HG02623 (cell line): ENCODE data around the gene MLKL.
"Not testable (repeated sequence)": the region's sequence is repeated elsewhere in the genome, so short reads cannot be mapped to it uniquely, and the experiment has no call there.

Source experiments
- ATAC-seq: cut with Tn5 transposase; IDR thresholded peaks from one replicate; pipeline ENCODE4 v1.9.1; 2021; ENCODE audit warnings: moderate library complexity; ENCODE audit not compliant: unreplicated experiment

MLKL gene

DNA sequence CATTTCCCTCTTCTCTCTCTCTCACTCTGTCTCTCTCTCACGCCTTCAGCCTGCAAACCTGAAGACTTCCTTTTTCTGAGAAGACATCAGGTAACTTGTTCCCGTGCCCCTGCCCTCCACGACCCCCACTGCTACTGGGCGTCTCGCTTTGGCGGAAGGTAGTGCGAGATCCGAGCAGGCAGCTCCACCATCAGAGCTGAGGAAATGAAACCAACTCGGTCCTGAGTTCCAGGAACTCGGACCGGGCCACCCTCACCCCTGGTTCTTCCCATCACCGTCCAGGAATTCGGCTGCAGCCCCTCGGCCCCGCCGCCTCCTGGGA lies 585 bp downstream of the MLKL start:
- ATAC-seq: no peak

DNA sequence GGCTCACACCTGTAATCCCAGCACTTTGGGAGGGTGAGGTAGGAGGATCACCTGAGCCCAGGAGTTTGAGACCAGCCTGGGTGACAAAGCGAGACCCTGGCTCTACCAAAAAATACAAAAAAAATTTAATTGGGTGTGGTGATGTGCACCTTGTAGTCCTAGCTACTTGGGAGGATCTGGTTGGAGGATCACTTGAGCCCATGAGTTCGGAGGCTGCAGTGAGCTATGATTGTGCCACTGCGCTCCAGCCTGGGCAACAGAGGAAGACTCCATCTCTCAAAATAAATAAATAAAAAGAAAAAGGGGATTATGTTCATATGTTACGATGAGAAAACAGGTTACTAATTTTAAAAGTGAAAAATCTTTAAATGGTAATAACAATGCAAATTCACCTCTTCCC lies 996 bp downstream of the MLKL start:
- ATAC-seq: no peak

DNA sequence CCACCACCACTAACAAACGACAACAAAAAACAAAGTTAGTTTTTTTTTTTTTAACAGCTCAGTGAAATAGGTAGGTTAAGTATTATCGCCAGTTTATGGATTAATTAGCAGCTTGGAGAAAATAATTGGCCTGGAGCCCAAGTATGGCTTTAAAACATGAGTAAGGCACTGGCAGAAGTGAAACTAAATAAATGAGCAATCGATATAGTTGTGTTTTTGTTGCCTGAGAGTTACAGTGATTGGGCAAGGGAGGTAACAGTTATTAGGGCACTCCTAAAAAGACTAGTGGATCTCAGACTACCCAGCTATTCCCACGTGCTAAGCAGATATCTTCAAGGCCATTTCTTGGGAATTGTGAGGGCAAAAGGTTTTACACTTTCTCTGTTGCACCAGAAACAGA lies 2.4 kb downstream of the MLKL start:
- ATAC-seq: no peak

DNA sequence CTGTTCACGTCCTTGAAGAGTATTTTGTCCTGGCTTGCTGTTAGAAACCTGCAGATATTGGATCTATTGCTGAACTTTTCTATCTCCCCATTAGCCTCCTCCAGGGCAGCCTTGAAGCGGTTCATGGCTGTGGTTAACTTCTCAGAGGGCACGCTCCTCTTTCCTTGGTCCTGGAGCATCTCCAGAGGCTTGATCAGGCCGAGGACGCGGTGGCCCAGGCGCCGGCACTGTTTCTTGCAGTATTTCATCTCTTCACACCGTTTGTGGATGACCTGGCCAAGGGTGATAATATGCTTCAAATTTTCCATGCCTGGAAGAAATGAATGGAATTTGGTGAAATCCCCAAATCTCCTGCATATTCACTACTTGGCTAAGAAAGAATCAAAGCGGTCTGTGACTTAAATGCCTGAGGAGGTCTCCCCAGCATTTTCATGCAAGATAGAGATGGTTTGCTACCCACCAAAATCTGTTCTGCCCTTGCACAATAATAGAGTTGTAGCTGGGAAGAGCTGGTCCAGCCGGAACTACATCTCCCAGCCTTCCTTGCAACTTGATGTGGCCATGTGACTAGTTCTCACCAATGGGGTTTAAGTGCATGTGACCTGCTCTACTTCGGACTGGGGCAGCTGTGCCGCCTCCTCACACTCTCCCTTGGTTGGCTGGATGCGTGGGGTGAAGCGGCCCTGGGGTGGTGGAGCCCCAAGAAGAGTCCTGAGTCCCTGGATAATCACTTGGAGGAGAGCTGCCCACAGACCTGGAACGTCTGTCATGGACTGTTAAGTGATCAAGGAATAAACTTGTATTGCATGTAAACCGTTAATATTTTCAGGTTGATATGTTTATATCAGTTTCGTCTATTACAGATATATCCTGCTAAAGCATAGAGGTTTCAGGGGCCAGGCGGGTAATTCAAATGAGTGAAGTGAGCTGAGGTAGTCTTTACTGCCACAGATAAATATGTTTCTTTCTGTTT lies 4.9 kb downstream of the MLKL start:
- ATAC-seq: peak; percentile 82

DNA sequence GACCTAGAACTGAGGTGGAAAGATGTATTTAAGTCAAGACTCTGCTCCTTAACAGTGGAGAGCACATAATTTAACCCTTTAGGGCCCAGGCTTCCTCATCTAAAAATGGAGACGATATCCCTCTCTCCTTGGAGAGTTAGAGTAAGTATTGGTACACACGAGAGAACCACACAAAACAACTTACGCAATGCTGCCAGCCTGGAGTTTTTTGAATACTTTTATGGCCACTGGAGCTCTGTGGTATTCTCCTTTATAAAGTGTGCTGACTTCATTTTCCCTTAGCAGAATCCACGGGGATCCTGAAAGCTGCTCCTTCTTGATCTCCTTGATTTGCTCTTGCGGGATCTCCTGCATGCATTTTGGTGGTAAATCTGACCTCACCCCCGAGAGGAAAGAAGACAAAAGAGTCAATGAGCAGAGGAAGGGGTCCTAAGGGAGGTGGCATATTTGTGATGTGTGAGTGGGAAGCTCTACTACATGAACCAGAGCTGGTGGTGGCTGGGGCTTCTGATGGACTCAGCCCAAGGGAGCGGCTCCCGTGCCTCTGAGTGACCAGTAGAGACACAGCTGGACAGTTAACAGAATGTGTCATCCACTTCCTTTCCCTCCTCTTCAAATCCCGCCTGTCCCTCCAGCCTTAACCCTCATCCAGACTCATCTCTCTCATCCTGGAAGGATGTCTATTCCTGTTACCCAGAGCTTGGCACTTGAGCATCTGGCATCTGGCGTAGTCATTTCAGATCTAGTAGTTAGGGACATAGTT lies 9.4 kb downstream of the MLKL start:
- ATAC-seq: no peak

DNA sequence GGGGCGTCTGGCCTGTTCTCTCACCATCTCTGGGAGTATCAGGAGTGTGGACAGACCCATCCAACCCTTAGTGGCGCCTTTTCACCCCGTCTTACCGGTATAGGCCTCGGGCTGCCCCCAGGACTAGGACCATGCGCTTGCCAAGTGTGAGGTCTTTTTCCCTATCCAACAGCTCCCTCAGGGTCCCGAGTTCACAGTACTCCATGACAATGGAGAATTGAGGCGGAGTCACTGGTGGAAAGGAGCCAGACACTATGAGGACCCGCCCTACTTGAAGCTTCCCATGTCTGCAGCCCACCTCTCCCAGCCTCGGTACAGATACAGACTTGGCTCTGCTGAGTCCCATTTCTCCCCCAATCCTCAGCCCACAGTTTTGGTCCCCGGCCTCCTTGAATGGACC lies 18.1 kb downstream of the MLKL start:
- no peak for ATAC-seq

DNA sequence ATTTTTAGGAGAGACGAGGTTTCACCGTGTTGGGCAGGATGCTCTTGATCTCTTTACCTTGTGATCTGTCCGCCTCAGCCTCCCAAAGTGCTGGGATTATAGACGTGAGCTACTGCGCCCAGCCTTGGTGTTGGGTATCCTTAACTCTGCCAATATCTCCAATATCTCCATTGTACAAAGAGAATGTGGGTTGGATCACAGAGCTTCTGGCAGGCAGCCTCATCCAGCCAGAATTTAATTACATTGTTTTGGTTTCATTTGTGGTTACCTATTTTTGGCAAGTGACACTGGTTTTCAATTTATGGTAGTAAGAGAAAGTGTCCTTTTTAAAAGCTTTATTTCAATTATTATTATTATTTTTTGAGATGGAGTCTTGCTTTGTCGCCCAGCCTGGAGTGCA lies 20.0 kb downstream of the MLKL start:
- no peak for ATAC-seq

DNA sequence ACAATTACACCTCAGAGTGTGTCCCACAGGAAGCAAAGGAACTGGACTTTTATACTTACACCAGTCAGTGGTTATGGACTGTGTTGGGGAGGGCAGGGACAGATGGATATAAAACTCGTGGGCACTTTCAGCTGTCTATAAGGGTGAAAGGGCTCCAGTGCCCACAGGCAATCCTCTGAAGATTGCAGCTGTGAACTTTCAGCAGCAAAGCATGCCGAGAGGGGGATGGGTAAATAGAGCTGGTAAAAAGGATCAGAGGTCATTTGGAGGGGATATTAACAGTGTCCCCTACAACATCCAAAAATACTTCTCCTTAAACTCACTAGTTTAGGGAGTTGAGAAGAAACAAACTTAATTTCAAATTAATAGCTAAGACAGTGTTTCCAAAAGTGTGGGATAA lies 20.7 kb downstream of the MLKL start:
- ATAC-seq: no peak

DNA sequence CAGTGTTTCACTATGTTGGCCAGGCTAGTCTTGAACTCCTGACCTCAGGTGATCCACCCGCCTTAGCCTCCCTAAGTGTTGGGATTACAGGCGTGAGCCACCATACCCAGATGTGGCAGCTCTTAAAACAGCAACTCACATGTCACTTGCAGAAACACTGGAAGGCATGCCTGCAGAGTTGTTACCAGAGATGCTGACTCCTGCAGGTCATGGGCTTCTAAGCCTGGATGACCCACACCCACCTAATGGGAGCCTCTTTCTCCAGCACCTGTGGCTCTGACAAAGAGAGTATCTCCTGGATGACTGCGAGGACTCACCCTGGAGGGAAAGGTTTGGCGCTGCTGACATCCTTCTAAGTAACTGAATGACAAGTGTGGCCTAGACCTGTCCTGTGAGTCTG lies 22.8 kb downstream of the MLKL start:
- no peak for ATAC-seq

DNA sequence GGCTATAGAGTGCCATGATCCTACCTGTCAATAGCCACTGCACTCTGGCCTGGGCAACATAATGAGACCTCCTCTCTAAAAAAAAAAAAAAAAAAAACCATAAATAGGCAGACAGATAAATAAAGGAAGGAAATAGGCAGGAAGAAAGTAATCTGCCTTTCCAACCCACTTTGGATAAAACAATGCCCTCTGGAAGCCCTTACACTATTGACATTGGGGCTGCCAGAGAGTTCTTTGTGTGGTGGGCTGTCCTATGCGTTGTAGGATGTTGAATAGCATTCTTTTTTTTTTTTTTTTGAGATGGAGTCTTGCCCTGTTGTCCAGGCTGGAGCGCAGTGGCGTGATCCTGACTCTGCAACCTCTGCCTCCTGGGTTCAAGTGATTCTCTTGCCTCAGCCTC lies 26.8 kb downstream of the MLKL start:
- ATAC-seq: no peak

DNA sequence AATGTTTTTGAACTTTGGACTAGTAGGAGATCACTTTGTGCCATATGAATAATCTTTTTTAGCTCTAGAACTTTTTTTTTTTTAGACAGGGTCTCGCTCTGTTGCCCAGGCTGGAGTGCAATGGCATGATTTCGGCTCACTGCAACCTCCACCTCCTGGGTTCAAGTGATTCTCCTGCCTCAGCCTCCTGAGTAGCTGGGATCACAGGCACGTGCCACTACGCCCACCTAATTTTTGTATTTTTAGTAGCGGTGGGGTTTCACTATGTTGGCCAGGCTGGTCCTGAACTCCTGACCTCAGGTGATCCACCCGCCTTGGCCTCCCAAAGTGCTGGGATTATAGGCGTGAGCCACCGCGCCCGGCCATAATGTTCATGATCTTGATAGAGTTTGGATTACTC lies 31.8 kb downstream of the MLKL start:
- ATAC-seq: not testable (repeated sequence)

DNA sequence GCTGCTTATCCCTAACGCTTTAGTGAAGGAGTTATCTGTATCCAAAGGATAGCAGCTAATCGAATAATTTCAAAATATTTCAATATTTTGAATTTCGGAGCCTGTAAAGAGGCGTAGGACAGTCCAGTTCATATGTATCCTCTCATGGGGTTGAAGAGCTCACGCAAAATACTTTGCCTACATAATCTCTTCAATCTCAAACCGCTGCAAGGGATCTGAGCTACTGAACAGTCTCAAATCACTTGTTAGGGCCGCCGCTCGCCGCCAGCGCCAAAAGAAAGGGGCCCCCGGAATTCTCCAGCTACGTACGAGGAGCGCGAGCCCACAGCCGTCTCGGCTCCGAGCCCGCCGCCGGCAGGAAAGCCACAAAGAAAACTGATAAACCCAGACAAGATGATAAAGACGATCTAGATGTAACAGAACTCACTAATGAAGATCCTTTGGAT lies 33.4 kb downstream of the MLKL start:
- ATAC-seq: no peak

DNA sequence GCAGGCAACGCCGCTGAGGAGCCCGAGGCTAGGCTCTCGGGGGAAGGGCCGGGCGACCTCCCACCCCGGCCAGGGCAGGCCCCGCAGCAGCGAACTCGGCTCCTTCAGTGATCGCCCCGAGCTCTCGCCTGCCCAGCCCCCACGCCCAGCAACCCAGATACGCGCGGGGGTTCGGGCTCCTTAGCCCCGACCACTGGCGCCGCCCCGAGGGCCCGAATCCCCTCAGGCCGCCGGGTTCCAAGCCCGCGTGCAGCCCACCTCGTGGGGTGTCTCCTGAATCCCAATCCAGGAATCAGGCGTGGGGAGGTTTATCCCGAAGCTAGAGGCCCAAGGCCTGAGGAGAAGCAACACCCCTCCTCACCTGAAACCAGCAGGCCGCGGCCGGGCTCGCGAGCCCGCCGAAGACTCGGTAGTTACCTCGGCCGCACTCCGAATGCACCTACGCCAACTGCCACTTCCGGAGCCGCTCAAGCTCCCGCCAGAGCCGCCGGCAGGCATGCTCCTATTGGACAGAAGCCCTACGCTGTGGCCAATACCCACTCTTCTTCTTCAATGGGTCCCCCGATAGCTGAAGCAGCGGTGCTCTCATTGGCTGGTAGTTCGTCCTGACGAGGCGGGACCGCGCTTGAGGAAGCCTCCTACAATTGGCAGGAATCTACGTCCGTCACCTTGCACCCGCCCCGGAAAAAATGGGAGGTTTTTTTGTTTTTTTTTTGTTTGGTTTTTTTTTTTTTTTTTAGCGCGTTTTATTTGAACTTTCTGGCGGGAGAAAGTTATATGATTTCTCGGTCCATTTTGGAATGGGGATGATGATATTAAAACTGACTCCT lies 34.0 kb downstream of the MLKL start, which contains the start of gene RFWD3:
Gene RFWD3, minus strand, starts transcription at position 453 of the 830 bp plus-strand sequence. CDS start 5,428 bp downstream, outside the sequence.
- ATAC-seq: peak; percentile 100

DNA sequence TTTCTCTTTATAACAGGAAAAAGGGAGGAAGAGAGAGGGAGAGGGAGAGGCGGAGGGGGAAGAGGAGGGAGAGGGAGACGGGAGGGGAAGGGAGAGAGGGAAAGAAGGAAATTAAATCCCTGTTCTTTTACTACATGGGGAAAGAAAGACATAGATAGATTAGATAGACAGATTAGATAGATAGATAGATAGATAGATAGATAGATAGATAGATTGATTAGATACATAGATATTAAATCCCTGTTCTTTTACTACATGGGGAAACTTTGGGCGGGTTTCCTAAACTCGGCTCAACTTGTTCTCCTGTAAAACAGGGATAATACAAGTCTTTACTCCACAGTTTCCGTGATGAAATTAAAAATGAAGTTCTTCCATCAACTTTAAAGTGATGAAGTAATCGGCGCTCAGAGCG lies 34.6 kb downstream of the MLKL start:
- no peak for ATAC-seq

DNA sequence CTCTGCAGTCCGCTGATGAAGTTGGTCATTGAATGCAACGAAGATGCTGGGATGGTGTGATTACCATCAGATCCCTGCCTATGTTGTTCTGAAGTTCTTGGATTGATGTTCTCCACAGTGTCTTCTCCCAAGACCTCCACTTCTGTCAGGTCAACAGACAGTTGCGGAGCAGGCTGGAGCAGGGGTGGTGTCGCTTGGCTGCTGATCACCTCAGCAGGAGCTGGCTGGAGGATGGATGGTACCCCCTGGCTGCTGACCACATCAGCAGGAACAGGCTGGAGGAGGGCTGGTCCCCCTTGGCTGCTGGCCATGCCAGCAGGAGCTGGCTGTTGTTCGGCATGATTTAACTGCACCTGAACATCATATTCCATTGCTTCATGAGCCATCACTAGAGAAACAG lies 39.6 kb downstream of the MLKL start:
- ATAC-seq: no peak

DNA sequence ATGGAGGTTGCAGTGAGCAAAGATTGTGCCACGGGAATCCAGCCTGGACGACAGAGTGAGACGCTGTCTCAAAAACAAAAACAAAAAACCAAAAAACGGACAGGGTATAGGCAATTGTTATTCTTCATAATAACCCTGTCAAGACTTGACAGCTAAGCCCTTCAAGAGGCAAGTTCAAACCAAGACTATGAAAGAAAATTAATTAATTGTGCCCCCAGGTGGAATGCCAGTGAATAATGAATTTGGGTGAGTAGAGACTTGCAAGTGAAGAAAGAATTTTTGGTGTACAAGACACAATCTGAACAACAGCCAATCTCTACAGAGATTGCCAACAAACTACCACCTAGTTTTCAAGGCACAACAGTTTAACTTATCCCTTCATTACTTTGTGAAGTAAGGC lies 40.3 kb downstream of the MLKL start:
- no peak for ATAC-seq

DNA sequence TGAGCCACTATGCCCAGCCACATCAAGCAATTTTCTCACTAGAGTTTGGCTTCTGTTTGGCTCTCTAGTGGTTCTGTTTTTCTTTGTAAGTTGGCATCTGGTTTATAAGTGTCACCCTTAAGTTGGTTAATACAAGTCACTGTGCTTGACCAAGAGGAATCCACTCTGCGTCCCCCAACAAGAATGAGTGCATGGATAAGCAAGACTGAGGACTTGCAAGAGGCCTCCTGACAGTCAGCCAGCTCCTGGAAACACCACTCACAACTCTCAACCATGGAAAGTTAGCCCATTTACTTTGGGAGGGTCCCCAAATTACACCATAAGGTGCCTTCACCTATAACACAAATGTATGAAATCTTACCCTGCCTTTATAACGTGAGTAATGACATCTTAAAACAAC lies 41.6 kb downstream of the MLKL start:
- ATAC-seq: no peak

DNA sequence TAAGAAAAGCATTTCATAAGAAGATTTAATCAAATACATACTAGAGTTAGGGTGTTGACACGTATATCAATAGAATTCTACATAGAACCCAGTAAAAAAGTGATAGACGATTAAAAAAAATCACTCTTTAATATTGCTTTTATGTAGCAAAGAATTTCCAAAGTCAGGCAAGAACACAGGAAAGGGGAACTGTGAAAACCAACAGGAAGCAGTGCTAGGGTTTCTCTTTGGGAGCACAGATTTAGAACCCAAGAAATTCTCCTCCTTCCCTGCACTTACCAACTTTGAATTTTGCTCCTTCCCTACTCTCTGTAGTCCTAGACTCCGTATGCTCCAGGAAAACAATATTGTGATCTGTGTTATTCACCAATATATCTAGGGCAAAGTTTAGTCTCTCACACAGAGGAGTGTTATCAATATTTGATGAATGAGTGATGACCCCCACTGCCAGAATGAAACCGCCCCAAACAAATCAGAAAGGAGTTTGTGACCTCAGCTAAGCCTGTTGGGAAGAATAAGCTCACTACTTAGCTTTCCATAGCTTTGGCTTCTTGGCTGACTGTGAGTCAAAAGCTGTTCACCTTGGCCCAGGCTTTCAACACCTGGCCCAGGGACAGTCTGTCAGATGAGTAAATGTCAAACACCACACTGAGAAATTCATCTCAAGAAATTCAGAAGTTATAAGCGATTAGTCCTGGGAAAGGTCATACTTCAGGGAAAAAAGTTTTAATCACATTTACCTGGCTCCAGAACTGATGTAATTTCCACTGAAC lies 42.6 kb downstream of the MLKL start:
- ATAC-seq: no peak

DNA sequence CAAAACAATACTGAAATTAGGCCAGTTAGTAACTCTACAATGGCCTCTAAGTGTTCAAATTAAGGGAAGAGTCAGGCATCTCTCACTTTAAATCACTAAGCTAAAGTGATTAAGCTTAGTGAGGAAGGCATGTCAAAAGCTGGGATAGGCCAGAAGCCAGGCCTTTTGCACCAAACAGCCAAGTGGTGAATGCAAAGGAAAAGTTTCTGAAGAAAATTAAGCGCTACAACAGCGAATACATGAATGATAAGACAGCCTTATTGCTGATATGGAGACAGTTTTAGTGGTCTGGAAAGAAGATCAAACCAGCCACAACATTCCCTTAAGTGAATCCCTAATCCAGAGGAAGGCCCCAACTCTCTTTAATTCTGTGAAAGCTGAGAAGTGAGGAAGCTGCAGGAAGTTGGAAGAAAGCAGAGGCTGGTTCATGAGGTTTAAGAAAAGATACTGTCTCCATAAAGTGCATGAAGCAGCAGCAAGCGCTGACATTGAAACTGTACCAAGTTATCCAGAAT lies 46.1 kb downstream of the MLKL start:
- no peak for ATAC-seq

DNA sequence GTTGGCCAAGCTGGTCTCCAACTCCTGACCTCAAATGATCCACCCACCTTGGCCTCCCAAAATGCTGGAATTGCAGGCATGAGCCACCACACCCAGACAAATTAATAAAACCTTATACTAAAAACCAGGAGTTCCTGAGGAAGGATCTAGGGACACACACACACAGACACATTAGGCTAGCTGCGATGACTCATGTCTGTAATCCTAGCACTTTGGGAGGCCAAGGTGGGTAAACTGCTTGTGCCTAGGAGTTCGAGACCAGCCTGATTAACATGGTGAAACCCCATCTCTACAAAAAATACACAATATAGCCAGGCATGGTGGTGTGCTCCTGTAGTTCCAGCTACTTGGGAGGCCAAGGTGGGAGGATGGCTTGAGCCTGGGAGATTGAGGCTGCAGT lies 47.8 kb downstream of the MLKL start:
- ATAC-seq: not testable (repeated sequence)
